ENCODE measurements around the gene SLC13A5.

SLC13A5 gene

GRCh38 chr17:6704470-6705052, 8.6 kb downstream of the SLC13A5 start:
- ChIA-PET CTCF (interaction anchor here (0.6 to 2.5 kb wide), 2 partner anchors 16 to 38 kb away, joined by 4 to 7 read pairs; no protein-coding TSS in a partner anchor), POLR2A (no interaction called here)
- H3K4me1 ChIP-seq (ENCODE audit: control insufficient read depth, insufficient read depth, low read length) = no peaks in the 10 kb centered on the region; the same call in 1 of the 2 replicates
- H3K36me3 ChIP-seq (ENCODE audit: control insufficient read depth in 2 of 2, insufficient read depth in 1 of 2, low read length in 2 of 2) = no peaks in the 10 kb centered on the region
- H3K4me3 ChIP-seq (ENCODE audit: low read depth, low read length) = no peak overlapping the region
- H3K27ac ChIP-seq (ENCODE audit: extremely low read depth, low read depth, low read length) = no peak overlapping the region
- no peak for TF ChIP-seq OSR2 (tag by site-specific recombination; IDR thresholded peaks at IDR 0.05)
- TF ChIP-seq ZNF335 (tag by site-specific recombination; conservative IDR thresholded peaks at IDR 0.05) = no peak
- no peak for TF ChIP-seq GLIS1 (tag by site-specific recombination; IDR thresholded peaks at IDR 0.05)
- no peak for TF ChIP-seq ELK4 (IDR thresholded peaks at IDR 0.05; ENCODE audit: borderline replicate concordance, low read depth, low read length)
- TF ChIP-seq, protein P1, sequence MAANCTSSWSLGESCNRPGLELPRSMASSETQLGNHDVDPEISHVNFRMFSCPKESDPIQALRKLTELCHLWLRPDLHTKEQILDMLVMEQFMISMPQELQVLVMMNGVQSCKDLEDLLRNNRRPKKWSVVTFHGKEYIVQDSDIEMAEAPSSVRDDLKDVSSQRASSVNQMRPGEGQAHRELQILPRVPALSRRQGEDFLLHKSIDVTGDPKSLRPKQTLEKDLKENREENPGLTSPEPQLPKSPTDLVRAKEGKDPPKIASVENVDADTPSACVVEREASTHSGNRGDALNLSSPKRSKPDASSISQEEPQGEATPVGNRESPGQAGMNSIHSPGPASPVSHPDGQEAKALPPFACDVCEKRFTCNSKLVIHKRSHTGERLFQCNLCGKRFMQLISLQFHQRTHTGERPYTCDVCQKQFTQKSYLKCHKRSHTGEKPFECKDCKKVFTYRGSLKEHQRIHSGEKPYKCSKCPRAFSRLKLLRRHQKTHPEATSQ (tag by site-specific recombination; IDR thresholded peaks at IDR 0.05) = no peak
- TF ChIP-seq HOXA7 (CRISPR knock-in tag; IDR thresholded peaks at IDR 0.05; ENCODE audit: borderline replicate concordance) = no peak
- TF ChIP-seq EGR2 (tag by site-specific recombination; IDR thresholded peaks at IDR 0.05; ENCODE audit: low read depth) = no peak
- no peak for TF ChIP-seq ZBTB21 (tag by site-specific recombination; IDR thresholded peaks at IDR 0.05)
- no peak for TF ChIP-seq TRIM28 (IDR thresholded peaks at IDR 0.05; ENCODE audit: borderline replicate concordance, low read length)
- no peak for TF ChIP-seq PRDM4 (tag by site-specific recombination; IDR thresholded peaks at IDR 0.05)
- TF ChIP-seq ZFP69B (tag by site-specific recombination; IDR thresholded peaks at IDR 0.05) = no peak
- TF ChIP-seq ZNF623 (tag by site-specific recombination; IDR thresholded peaks at IDR 0.05) = no peak
- TF ChIP-seq ZNF18 (tag by site-specific recombination; IDR thresholded peaks at IDR 0.05) = no peak
- TF ChIP-seq, protein P2, sequence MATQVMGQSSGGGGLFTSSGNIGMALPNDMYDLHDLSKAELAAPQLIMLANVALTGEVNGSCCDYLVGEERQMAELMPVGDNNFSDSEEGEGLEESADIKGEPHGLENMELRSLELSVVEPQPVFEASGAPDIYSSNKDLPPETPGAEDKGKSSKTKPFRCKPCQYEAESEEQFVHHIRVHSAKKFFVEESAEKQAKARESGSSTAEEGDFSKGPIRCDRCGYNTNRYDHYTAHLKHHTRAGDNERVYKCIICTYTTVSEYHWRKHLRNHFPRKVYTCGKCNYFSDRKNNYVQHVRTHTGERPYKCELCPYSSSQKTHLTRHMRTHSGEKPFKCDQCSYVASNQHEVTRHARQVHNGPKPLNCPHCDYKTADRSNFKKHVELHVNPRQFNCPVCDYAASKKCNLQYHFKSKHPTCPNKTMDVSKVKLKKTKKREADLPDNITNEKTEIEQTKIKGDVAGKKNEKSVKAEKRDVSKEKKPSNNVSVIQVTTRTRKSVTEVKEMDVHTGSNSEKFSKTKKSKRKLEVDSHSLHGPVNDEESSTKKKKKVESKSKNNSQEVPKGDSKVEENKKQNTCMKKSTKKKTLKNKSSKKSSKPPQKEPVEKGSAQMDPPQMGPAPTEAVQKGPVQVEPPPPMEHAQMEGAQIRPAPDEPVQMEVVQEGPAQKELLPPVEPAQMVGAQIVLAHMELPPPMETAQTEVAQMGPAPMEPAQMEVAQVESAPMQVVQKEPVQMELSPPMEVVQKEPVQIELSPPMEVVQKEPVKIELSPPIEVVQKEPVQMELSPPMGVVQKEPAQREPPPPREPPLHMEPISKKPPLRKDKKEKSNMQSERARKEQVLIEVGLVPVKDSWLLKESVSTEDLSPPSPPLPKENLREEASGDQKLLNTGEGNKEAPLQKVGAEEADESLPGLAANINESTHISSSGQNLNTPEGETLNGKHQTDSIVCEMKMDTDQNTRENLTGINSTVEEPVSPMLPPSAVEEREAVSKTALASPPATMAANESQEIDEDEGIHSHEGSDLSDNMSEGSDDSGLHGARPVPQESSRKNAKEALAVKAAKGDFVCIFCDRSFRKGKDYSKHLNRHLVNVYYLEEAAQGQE (tag by site-specific recombination; IDR thresholded peaks at IDR 0.05) = no peak
- no peaks in the 10 kb centered on the region for H3K9me3 ChIP-seq (ENCODE audit: control insufficient read depth, insufficient read depth, low read depth, low read length)

DNA sequence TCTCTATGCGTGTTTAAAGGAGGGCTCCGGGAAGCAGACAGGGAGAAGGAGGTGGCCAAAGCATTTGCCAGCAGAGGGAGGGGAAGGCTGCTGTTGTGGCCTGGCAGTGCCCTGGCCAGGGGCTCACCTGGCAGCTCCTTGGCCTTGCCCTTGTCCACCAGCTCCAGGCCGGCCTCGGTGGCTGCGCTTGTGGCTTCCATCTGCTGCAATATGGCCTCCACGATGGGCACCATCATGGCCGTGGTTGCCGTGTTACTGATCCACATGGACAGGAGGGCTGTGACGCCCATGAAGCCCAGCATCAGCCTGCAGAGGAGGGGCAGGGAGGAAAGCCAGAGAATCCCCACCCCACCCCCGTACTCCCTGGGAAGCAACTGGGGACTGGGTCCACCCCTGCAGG, 9.4 kb downstream of the SLC13A5 start:
- Histone ChIP-seq H3K4me3 (ENCODE audit: low read depth, low read length) (no peak overlapping the region), H3K27ac (ENCODE audit: extremely low read depth, low read depth, low read length) (no peak overlapping the region), H3K4me1 (ENCODE audit: control insufficient read depth, insufficient read depth, low read length) (no peaks in the 10 kb centered on the region; the same call in 1 of the 2 replicates), H3K36me3 (ENCODE audit: control insufficient read depth in 2 of 2, insufficient read depth in 1 of 2, low read length in 2 of 2) (no peaks in the 10 kb centered on the region), H3K9me3 (ENCODE audit: control insufficient read depth, insufficient read depth, low read depth, low read length) (no peaks in the 10 kb centered on the region)
- no peak for TF ChIP-seq ZNF530 (tag by site-specific recombination; IDR thresholded peaks at IDR 0.05; ENCODE audit: low read depth)
- no peak for TF ChIP-seq ZNF148 (tag by site-specific recombination; IDR thresholded peaks at IDR 0.05; ENCODE audit: borderline replicate concordance)
- no peak for TF ChIP-seq ZNF426 (tag by site-specific recombination; IDR thresholded peaks at IDR 0.05)
- ChIA-PET CTCF (interaction anchor here (0.5 to 1.9 kb wide), 4 partner anchors 17 to 140 kb away, joined by 3 to 4 read pairs (median 4); no protein-coding TSS in a partner anchor), POLR2A (no interaction called here)

Data from HEK293 (cell line).